Activated CD8-positive, alpha-beta memory T cell treated with anti-CD3 and anti-CD28 coated beads, Interleukin-2, amount 50 U/mL, for 1 hour (primary cell): Measurements from ENCODE around the gene PCYT1A.
"Not testable (repeated sequence)": the region's sequence is repeated elsewhere in the genome, so short reads cannot be mapped to it uniquely, and the experiment has no call there.

Experiments
- DNase-seq: peaks from one replicate; pipeline ENCODE4 v3.0.0-alpha.2; 2020; ENCODE audit errors: extremely low read depth

Gene PCYT1A

GRCh38 chr3:196192524-196193051 is 94.9 kb downstream of the PCYT1A start:
- no peak for DNase-seq

- DNase-seq = no peak
Observed at GRCh38 chr3:196192036-196192523, 95.4 kb downstream of the PCYT1A start.

DNA sequence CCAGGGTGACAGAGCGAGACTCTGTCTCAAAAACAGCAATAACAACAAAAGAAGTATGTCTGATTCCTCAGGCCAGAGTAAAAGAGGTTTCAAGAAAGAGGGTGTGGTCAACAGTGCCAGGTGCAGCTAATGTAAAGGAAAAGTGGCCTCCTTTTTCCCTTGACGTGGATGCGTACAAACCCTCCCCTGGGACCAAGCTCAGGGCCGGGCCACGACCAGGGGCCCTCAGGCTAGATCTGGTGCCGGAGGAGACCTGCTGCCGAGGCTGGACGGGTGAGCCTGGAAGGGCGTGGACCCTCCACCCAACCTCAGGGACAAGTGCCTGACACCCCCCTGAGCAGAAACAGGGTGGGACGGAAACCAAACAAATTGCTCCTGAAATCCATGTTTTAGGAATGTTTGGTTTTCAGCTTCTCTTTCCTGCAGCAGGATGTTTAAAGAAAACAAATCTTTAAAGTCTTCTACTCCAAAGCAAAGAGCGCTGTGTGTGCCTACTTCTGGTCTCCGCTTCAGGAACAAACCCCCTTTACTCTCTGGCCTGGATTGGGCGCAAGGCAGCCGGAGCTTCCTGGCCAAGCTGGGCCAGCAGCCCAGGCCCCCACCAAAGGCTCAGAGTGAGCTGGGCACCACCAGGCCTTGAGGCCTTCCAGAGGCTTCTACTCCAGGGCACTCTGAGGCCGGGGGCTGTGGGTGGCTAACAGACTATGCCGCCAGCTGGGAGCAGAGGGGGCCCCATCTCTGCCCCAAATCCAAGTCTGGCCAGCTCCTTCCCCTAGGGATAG is 97.8 kb downstream of the PCYT1A start:
- no peak for DNase-seq

DNA sequence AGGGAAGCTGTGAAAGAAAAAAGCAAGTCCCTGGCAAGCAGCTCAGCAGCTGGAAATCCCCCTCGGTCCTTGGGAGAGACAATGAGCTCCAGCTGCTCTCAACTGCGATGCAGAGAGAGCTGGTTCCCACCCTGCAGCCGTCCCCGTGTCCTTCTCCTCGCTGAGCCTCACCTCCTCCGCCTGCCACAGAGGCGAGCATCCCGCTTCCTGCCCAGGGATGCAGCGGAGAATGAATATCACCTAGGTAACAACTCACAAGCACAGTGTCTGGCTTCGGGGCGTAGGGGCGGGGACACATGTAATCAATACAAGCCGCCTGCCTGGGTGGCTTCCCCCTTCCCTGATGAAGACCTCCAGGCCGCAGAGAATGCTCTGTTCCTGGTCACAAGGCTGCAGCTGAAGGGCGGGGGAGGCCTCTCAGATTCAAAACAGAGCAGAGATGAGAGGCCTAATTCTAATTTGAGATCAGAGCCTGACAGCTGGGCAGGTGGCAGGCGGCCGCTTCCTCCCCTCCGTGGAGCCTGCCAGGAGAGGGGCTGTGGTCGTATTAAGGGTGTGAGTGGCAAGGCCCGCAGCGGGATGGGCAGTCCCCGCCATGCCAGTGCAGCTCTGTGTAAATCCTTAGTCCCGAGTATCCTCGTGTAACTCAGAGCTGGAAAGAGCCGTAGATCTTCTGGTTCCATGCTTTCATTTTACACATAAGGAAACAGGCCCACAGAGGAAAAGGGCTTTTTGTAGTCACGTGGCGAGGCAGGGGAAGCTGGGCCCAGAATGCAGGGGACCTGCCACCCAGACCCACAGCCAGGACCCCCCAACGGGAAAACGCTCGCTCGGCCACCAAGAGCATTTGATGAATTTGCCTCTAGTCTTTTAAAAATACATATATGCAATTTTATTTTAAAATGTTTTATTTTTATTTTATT is 100.6 kb downstream of the PCYT1A start:
- DNase-seq = no peak

DNA sequence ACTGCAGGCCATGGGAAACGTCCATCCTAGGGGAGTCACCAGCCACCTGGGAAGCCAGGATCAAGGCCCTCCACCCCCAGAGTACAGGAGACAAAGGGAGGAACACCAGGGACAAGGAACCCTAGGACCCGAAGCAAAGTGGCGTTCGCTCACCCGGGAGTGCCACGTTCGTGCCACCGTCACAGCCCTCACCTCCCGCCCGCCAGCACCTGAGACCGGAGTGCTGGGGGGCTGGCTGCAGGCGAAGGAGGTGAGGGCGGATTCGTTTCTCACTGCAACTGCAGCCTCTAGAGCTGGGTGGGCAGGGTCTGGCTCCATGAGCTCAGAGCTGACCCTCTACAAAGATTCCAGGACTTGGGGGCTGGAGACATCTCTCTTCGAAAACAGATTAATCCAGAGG is 102.6 kb downstream of the PCYT1A start:
- no peak for DNase-seq

GRCh38 chr3:196184169-196184432 is 103.4 kb downstream of the PCYT1A start:
- DNase-seq = not testable (repeated sequence)

DNA sequence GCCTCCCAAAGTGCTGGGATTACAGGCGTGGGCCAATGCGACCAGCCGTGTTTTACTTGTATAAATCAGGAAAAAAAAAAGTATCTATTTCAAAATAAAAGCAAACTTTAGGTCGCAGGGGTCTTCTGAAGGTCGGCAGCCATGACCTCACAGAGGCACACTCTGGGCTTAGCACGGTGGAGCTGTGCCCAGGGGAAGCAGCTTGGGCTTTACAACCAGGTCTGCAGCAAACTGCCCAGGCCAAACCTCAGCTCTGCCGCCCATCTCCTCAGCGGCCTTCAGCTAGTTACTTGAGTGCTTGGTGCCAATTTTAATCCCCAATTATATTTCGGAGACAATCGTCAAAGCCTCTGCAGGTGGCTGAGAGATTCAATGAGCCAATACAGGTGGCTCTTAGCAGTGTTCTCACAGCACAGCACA is 106.4 kb downstream of the PCYT1A start:
- DNase-seq = no peak

- DNase-seq = no peak
Observed at GRCh38 chr3:196180346-196180745, 107.2 kb downstream of the PCYT1A start.
